NT2/D1 (cell line): Measurements from ENCODE around the gene CLN3.

Experiments used
- SUZ12 ChIP-seq: IDR thresholded peaks from 2 replicates; pipeline ENCODE4 v1.6.1; 2011; ENCODE audit not compliant: insufficient read length, insufficient read depth; ENCODE audit errors: extremely low read depth
- YY1 ChIP-seq: IDR thresholded peaks from 2 replicates; pipeline ENCODE4 v1.6.1; 2011; ENCODE audit not compliant: insufficient read length, insufficient read depth
- ZNF274 ChIP-seq: IDR thresholded peaks from 2 replicates; pipeline ENCODE4 v1.6.1; 2011; ENCODE audit warnings: mild to moderate bottlenecking, low read depth, low read length

DNA sequence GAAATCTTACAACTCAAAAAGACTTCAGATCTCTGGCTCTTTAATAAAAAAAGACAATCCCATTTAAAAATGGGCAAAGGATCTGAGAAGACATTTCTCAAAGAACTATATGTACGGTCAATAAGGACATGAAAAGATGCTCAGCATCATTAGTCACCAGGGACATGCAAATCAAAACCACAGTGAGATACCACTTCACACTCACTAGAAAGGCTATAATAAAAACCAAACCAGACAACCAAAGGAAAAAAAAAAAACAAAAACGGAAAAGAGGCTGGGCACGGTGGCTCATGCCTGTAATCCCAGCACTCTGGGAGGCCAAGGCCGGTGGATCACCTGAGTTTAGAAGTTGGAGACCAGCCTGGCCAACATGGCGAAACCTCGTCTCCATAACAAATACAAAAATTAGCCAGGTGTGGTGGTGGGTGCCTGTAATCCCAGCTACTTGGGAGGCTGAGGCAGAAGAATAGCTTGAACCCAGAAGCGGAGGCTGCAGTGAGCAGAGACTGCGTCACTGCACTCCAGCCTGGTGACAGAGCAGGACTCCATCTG lies 18.1 kb downstream of the CLN3 start:
- no peak for TF ChIP-seq YY1
- TF ChIP-seq SUZ12: no peak
- TF ChIP-seq ZNF274: no peak
